ENCODE results near the gene IFNK.

DNA sequence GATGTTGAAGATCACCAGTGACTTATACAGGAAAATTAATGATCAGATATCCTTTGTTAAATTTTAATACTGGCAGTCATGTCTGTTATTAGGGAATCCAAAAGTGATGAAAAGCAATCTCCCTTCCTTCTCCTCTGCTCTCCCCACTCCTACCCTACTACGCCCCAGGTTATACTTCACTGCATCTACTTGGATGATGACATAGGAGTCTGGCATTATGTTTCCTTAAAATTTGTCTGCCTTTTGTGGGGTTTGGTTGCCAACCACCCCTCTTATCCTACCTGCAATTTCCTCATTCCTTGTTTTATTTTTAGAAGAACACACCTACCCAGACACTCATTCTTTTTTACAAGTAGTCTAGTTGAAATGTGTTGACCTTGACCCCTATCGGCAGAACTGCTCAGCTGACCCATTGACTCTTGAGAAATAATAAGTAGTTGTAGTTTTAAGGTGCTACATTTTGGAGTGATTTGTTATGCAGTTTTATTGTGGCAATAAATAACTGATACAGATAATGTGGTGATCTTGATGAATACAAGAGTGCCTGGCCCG is 10.6 kb downstream of the IFNK start:
- TF ChIP-seq, protein P1, sequence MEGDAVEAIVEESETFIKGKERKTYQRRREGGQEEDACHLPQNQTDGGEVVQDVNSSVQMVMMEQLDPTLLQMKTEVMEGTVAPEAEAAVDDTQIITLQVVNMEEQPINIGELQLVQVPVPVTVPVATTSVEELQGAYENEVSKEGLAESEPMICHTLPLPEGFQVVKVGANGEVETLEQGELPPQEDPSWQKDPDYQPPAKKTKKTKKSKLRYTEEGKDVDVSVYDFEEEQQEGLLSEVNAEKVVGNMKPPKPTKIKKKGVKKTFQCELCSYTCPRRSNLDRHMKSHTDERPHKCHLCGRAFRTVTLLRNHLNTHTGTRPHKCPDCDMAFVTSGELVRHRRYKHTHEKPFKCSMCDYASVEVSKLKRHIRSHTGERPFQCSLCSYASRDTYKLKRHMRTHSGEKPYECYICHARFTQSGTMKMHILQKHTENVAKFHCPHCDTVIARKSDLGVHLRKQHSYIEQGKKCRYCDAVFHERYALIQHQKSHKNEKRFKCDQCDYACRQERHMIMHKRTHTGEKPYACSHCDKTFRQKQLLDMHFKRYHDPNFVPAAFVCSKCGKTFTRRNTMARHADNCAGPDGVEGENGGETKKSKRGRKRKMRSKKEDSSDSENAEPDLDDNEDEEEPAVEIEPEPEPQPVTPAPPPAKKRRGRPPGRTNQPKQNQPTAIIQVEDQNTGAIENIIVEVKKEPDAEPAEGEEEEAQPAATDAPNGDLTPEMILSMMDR (optimal IDR thresholded peaks at IDR 0.05 in 1 of 3, IDR thresholded peaks at IDR 0.05 in 1 of 3, conservative IDR thresholded peaks at IDR 0.05 in 1 of 3; ENCODE audit: extremely low read depth in 1 of 3, insufficient read depth in 2 of 3, low read length in 3 of 3): no peak
- no peak for TF ChIP-seq EZH2 (IDR thresholded peaks at IDR 0.05; ENCODE audit: low read length)
